Fibroblast of skin of right quadriceps (primary cell): ENCODE data around the gene SLIT3.
A peak's percentile ranks its signal among the peaks of the same experiment; 100 is the strongest.
"Not testable (repeated sequence)": the region's sequence is repeated elsewhere in the genome, so short reads cannot be mapped to it uniquely, and the experiment has no call there.

Experiments used
- DNase-seq: peaks from one replicate; pipeline ENCODE4 v3.0.0-alpha.2; 2013

SLIT3 gene

DNA sequence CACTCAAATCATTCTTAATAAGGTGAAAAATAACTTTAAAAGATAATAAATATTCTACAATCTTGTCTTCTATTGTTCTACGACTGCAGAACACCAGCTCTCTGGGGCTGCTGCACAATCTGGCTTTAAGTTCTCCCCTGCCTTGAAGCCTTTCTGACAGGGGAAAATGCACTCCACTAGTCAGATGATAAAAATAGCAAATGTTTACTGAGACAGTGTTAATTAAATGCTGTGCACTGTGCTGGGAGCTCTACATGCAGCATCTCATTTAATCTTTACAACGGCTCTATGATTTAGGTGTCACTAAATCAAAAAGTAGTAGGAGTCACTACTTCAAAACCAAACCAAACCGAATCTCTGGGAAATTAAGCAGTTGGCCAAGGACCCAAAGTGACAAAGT lies 132.7 kb downstream of the SLIT3 start:
- no peak for DNase-seq

DNA sequence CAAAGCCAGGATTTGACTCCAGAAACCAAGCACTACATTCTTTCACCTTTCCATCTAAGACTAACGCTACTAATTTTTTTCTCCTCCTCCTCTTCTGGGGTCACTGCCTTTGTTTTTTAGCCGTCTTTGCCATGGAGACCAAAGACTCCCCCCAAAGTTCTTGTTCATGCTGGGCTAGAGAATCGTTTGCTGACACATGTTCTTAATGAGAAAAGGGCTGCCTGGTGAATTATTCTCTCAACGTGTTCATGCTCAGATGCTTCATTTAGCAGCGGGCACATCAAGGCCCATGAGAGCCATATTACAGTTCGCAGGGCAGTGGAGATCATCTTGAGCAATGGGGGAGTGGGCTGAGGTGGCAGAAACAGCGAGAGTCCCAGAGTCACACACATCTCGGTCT lies 134.9 kb downstream of the SLIT3 start:
- no peak for DNase-seq

DNA sequence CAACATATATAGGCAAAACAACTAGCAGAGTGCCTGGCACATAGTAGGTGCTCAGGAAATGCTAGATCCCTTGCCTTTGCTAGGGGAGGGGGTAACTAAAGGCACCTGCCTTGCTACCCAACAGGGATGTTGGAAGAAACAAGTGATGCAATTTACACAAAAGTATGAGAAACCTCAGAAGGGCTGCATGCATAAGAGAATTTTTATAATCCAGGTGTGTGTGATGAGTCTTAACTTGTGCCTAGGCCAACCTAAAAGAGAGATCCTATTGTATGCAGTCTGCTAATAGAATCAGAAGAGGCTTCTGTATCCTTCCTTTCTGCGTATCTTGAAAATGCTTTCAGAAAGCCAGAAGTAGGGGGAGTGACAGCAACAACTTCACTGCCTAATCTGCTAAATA lies 135.9 kb downstream of the SLIT3 start:
- no peak for DNase-seq

DNA sequence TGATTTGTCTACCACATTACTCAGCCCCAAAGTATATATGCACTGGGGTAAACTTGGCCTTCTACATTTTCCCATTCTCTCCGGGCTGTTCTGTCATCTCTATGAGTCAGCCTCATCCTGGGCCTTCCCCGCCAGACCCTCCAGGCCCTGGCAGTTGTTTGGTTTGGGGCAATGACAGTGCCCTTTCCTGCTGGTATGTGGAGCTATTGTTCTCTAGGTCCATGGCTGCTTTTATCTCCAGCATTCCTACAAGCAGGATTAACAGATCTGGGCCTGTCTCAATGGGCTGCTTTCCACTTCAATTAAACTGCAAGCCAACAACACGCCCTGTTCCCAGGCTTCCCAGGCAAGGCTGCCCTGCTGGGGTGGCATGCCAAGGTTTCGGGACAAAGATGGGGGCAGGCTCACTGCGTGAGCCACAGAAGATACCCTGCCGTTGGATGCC lies 136.4 kb downstream of the SLIT3 start:
- peak; percentile 77 for DNase-seq

DNA sequence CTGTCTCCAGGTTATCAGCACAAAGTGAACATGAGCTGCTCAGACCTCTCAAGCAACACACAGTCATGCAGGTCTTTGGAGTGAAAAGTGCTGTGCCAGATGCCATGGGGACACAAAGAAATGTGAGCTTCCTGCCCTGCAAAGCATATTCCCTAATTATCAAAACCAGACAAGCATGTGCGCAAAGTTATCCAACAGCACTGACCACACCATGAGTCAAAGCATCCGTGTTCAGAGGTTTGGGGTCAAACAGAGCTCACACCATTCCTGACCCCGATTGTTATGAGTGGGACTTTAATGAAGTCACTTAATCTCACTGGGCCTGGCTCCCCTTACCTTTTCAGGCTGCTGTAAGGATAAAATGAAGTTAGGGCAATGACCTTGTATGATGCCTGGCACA lies 138.5 kb downstream of the SLIT3 start:
- peak; percentile 58 for DNase-seq

DNA sequence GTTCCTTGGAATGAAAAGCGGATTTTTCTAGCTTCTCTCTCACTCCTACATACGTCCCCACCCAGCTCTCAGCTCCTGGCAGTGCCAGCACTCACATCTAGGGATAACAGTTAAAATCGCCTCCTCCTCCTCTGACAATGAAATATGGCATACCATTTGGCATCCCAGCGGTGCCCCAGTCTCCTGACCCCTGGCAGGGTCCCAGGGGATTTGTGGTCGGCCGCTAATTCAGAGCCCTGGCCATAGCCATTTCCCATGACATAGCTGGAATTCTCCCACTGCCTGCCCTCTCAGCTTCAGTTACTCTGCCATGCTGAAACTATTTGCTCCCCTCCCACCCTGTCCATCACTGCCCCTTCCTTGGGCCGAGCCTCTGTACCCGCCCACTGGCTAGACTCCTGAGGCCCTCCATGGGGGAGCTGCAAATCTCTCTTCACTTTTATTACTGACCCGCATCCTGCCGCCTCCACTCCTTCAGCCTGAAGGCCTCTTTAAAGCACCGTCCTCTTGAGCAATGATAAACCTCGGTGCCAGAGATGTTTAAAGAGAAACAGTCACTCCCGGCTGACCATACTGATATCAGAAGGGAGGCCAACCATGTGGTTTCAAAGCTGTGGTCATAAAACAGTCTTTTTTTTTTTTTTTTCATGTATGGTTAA lies 139.8 kb downstream of the SLIT3 start:
- peak; percentile 86 for DNase-seq

DNA sequence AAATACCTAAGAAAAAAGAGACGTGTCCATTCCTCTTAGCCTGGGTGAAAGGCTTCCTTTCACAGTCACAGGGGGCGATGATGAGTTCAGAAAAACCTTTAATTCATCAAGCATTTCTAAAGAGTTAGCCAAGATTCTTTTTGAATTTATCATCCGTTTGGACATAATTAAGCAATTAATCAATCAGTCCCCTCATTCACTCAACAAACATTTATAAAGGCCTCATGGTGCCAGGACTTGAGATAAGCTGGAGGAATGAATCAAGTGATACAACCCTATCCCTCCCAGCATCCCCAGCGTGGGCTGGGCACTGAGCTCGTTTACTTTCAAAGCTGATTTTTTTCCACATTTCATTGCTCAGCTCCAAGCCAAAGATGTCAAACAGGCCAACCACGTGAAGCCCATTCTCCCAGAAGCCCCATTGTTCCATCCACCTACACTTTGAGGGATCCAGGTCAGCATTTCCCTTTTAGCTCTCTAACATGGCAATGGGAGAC lies 140.5 kb downstream of the SLIT3 start:
- DNase-seq, result peak; percentile 55

DNA sequence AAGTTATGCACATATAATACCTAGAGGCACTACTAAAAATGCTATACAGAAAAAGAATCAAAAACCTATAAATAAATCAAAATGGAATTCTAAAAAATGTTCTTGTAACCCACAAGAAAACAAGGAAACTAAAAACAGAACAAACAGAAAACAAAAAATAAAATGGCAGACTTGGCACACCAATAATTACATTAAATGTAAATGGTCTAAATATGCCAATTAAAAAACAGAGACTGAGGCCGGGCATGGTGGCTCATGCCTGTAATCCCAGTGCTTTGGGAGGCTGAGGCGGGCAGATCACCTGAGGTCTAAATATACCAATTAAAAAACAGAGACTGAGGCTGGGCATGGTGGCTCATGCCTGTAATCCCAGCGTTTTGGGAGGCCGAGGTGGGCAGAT lies 142.2 kb downstream of the SLIT3 start:
- DNase-seq, result no peak

DNA sequence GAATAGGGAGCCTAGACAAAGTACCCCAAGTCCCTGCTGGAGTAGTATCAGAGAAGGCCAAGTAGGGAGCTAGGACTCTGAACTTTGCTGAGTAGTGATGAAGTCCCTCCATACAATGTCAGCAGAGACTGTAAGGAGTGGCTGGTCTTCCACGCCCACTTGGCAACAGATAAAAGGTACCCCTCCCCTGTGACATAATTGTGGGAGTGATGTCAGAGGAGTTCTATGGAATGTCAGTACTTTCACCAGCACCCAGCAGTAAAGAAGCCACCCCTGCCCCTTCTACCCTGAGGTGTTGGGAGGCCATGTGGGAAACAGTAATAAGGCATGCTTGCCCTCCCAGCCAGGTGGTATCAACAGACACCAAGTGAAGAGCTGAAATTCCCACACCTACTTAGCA lies 143.9 kb downstream of the SLIT3 start:
- DNase-seq, result no peak

DNA sequence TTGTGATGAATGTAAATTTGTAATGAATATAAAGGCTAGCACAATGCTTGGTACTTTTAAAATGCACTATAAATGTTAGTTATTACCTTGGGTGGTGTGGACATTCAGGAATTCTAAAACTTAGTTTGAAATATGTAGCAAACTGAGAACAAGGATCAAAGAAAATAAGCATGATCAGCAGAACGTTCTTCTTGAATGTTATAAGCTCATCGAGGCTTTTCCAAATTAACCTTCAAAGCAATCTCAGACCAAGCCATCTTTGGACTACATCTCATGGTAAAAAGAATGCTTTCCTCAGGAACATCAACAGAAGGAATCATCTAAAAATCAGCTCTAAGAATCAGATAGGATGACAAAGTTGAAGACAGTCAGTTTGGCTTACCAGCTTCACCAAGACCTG lies 146.3 kb downstream of the SLIT3 start:
- no peak for DNase-seq

DNA sequence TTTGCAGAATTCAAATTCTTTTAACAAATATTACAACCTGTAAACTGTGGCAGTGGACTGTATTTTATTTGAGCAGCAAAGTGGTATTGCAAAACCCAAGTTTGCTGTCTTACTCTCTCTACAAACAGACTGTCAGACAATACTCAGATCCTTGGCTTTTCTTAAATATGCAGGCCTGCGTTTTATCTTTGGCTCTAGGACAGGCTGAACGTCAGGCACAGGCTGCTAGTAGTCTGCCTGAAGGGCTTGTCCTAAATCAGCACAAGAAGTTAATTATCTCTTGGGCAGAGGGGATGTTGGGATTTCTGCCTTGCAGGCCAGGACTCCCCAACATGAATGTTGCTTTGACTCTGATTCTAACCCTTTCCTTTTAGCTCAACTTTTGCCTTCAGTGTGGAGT lies 147.5 kb downstream of the SLIT3 start:
- DNase-seq, result no peak

DNA sequence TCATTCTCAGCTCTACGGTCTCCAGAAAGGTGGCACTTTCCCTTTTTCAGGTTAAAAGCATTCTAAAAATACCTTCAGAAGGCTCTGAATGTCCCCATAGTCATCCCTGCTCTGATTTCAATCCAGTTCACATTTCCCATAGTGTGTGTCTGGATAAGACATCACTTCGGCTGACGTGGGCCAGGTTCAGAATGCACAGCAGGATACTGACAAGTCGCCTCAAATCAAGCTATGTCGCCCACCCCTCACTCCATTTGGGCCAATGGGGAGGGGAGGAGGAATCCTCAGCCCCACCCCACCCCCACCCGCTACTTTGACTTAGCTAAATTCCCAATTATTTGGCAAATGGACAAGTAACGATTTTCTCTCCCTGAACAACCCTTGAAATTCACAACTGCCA lies 148.0 kb downstream of the SLIT3 start:
- DNase-seq, result no peak

DNA sequence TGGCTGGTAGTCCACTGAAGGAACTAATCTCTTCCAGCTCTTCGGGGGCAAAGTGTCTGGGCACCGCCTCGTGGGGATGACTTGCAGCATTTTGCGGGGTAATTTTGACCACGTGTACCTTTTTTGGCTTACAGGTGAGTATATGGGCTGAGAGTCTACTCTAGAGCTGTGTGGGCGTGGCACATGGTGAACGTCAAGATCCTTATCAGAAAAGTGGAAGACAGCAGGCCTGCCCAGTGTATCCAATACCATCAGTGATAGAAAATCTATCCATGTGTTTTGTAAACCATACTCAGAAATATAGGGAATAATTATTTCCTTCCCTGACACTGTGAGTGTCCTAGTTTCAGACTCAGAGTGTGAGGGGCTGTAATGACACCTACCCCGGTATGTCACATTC lies 148.5 kb downstream of the SLIT3 start:
- DNase-seq, result no peak

DNA sequence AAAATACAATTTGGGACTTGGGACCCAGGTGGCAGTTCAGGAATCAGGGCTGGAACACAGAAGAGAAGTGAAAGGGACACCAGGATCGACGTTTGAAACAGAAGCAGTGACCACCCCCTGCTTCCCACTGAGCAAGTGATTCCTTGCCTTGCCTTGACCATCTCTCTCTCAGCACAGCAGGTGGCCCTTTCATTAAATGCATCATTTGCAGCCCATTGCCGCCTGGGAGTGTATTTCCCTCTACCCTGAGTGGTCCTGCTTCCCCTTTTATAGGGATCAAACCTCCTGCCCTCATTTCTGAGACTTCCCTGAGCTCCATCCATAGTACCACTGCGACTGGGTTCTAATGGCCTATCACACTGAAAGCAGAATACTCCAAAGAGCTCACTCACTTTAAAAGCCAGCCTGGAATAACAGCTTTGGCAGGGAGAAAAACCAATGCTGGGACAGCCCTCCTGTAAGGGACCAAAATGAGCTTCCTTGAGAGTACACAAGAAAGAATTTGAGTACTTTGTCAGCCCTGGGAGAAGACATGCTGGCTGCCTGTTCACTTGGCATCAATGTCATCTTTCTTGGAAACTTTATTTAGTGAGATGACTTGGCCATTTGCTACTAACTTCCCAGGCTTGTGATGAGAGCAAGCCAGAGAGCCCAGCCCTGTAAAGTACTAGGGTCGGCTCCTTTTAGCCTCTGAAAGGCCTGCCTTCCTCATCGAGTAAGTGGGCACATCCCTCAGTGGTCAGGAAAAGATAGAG lies 149.7 kb downstream of the SLIT3 start:
- DNase-seq, result no peak

DNA sequence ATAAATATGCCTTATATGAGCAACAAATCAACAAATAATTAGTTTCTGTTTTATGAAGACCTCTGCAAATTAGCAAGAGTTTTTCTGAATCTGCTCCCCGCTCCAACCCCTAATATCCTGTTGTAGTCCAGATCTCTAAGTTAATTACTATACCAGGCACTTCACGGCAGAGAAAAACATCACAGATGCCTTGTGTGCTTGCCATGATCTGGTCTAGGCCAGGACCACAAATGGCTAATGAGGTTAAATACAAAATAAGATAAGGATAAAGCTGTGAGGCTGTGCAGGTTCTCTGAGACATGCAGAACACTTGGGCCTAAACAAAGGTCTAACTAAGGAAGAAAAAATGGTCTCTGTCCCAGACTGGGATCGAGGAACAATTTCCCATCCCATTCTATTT lies 150.8 kb downstream of the SLIT3 start:
- DNase-seq, result no peak

DNA sequence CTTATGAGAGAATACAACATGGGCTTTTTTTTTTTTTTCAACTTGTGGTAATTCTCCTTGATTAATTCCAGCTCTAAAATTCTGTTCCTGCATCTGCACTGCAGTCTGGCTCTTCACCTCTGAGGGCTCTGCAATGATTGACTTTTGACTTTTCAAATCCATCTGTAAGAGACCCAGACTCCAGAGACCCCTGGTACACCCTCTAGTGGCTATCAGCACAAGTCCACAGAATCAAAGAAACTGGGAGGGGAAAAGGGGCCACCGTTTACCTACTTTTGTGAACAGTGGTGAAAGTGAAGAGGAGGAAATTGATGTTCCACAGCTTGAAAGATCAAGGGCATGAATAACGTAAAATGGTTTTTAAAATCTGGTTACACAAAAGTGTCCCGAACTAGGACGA lies 151.6 kb downstream of the SLIT3 start:
- no peak for DNase-seq

DNA sequence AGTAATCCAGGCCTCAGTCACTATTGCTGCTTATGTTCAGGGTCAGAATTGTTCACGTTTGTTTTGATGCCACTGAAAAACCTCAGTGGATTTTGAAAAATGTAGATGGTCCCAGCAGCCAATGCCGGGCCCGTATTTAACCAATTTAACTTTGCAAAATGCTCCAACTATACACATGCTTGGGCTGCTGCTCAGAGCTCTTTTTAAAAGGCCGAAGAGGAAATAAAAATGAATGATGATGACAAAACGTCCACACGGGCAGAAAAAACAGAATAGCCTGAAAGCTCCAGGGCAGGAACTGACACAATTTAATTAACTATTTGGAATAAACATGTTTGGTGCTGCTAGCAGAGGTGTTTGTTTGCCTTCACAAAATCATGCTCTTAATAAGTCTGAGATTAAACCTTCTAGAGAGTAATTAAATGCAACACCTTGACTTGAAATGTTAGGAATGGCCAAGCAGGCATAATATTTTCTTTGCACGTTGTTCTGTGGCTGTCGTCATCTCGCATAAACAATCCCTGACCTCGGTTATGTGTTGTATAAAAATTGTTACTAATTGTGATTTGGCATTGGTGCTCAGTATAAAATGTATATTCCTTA lies 152.7 kb downstream of the SLIT3 start:
- DNase-seq, result no peak

DNA sequence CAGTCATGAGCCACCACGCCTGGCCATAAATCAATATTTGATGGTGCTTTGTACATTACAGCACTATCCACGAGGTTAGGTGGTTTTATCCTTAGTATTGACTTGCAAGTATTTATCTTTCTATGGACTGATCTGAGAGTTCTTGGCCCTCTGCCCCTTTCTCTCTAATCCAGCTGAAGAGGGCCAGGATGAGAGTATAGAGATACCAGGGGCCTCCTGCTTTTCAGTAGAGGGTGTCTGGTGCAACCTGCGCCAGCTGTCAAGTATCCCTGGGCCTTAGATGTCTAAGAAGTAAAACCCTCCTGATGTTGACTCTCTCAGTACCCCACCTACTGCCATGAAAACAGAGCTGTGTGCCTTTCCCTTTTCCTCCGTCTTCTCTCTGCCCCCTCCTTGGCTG lies 153.4 kb downstream of the SLIT3 start:
- no peak for DNase-seq

DNA sequence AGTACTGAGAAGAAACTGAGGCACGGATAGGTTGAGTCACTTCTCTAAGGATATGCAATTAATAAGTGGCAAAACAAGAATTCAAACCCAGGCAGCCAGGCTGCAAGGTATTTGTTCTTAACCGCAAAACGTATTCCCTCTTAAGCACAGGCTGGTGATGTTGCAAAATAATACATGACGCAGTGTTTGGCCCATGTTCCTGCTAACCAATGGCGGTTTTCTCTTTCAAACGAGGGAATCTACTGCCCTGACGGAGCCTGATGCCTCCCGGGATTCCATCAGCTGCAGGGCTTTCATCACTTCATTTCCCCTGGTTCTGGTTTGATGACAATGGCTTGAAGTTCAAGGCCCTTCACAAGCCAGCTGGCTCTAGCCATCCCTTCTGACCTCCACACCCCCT lies 154.8 kb downstream of the SLIT3 start:
- no peak for DNase-seq

DNA sequence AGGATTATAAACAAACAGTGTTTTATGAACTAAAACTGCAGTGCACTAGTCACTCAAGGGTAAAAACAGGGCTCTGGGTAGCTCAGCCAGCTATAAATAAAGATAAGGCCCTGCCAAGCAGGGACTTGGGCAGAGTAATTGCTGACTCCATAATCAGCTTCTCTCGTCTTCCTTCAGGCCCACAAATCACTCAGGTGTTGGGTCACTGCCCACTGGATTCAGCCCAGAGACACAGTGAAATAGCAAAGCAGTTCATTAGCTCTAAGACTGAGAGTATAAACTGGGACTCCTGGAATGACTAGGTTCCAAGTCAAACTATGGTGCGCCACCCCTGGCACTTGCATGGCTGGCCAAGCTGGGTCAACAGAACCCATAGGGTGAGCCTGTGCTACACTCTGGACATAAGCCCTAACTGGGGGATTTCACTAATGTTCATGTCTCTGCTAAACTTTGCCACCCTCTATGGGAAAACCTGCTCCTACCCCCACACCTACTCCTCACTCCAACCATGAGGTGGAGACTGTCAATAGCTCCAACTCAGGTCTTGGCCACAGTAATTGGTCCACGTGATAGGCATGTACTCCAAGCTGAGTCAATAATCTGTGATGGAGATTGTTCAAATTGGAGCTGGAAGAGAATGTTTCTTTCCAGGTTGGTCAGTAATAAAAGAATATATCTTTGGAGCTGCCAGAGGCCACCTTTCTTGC lies 158.5 kb downstream of the SLIT3 start:
- no peak for DNase-seq

DNA sequence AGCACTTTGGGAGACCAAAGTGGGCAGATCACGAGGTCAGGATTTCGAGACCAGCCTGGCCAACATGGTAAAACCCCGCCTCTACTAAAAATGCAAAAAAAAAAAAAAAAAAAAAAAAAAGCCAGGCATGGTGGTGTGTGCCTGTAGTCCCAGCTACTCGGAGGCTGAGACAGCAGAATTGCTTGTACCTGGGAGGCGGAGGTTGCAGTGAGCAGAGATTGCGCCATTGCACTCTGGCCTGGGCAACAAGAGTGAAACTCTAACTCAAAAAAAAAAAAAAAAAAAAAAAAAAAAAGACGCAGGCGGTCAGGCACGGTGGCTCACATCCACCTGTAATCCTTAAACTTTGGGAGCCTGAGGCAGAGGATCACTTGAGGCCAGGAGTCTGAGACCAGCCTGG lies 160.7 kb downstream of the SLIT3 start:
- not testable (repeated sequence) for DNase-seq

DNA sequence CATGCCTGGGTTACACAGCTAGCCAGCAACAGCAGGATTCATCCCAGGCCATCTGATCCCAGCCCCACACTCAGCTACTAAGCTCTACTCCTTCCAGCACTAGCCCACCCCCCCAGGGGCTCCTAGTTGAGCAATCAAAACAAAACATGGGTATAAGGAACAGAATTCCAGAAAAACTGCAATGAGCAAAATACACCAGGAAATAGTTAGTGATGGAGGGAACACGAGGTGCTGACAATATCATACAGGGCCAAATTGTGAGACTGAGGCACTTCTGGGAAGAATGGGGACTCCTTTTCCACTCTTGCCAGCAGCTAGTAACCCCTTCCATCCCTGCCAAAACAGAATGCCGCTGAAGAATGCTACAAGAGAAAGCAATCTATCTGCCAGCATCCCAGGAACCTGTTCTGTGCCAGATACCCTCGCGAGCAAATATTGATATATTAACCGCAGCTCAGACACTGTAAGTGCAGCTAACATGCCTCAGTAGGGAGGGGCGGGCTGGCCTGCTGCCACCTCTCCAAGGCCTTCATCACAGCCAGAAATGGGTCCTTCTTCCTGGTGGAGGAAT lies 161.4 kb downstream of the SLIT3 start:
- no peak for DNase-seq

DNA sequence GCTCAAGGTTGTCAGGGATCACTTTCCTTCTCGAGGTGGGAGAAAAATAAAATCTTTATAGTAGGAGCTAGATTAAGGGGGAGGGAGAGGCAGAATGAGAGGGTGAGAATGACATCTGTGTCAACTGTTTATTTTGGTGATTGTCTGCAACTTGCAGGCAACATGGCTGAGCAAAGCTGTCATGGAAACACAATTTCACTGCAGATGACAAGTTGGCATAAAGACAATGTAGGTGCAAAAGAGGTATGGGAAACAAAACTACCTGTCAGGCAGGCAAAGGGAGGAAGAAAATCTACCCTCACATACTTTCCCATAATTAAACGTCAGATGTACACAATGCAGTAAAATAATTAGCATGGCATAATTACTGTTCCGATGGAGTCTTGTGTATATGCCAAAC lies 167.4 kb downstream of the SLIT3 start:
- DNase-seq, result no peak
